ENCODE measurements around the gene CMAS.
A peak's percentile ranks its signal among the peaks of the same experiment; 100 is the strongest.

The CMAS gene

DNA sequence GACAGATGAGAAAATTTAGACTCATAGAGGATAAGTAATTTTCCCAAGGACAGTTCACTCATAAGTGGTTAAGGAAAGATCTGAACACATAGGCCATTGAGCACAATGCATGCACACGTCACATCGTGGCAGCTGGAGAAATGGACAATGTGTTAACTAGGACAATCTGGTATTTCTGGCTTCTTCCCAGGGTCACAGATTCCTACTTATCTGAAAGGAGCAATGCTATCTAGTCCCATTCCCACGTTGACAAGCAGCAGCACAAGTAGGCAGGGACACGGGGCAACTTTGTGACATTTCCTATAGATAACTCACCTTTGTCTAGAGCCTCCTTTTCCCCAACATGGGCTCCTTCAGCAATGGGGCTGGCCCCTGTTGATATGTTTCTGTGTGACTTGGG, 6.7 kb upstream of the CMAS start:
- TF ChIP-seq, protein P1, sequence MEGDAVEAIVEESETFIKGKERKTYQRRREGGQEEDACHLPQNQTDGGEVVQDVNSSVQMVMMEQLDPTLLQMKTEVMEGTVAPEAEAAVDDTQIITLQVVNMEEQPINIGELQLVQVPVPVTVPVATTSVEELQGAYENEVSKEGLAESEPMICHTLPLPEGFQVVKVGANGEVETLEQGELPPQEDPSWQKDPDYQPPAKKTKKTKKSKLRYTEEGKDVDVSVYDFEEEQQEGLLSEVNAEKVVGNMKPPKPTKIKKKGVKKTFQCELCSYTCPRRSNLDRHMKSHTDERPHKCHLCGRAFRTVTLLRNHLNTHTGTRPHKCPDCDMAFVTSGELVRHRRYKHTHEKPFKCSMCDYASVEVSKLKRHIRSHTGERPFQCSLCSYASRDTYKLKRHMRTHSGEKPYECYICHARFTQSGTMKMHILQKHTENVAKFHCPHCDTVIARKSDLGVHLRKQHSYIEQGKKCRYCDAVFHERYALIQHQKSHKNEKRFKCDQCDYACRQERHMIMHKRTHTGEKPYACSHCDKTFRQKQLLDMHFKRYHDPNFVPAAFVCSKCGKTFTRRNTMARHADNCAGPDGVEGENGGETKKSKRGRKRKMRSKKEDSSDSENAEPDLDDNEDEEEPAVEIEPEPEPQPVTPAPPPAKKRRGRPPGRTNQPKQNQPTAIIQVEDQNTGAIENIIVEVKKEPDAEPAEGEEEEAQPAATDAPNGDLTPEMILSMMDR (IDR thresholded peaks at IDR 0.05), result no peak
- H3K27me3 ChIP-seq, result no peaks in the 10 kb centered on the region
- H3K4me3 ChIP-seq (ENCODE audit: low read depth in 1 of 2, low read length in 1 of 2), result no peak overlapping the region
- H3K4me1 ChIP-seq (ENCODE audit: control insufficient read depth in 1 of 2, insufficient read depth in 1 of 2, low read depth in 1 of 2, low read length in 1 of 2), result no peaks in the 10 kb centered on the region
- no peaks in the 10 kb centered on the region for H3K36me3 ChIP-seq
- H3K27ac ChIP-seq, result no peak overlapping the region
- H3K9me3 ChIP-seq, result no peaks in the 10 kb centered on the region

DNA sequence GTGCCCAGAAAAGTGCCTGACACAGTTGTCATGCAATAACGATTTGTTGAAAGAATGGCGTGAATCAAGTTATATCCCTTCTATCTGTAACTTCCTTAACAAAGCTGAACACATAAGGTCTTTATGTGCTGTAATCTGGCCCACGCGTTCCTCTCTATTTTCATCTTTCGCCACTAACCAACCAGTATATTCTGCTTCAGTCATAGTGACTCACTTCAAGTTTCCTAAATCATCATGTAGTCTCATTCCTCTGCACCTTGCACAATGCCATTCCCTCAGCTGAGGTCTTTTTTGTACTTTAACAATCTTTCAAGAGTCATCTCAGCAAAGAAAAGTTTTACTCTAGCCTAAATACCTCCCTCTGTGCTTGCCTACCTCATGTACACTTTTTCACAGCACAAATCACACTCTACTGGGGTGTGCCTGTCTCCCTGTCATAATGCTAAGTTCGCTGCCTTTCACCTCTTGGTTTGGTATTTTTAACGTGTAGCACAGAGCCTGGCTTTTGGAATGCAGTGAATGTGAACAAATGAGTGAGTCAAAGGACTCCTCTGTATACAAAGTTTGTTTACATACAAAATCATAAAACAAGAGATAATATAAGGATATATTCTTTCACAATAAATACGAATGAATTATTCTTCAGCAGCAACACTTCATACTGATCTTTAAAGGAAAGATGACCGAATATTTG, 2.9 kb upstream of the CMAS start:
- TF ChIP-seq, protein P1 (IDR thresholded peaks at IDR 0.05), result no peak
- H3K36me3 ChIP-seq, result no peaks in the 10 kb centered on the region
- no peaks in the 10 kb centered on the region for H3K27me3 ChIP-seq
- no peaks in the 10 kb centered on the region for H3K9me3 ChIP-seq
- no peak overlapping the region for H3K27ac ChIP-seq
- peaks cover 5 to 6% of the 10 kb centered on the region in 2 experiments for H3K4me1 ChIP-seq (ENCODE audit: control insufficient read depth in 1 of 2, insufficient read depth in 1 of 2, low read depth in 1 of 2, low read length in 1 of 2)
- no peak overlapping the region for H3K4me3 ChIP-seq (ENCODE audit: low read depth in 1 of 2, low read length in 1 of 2)

DNA sequence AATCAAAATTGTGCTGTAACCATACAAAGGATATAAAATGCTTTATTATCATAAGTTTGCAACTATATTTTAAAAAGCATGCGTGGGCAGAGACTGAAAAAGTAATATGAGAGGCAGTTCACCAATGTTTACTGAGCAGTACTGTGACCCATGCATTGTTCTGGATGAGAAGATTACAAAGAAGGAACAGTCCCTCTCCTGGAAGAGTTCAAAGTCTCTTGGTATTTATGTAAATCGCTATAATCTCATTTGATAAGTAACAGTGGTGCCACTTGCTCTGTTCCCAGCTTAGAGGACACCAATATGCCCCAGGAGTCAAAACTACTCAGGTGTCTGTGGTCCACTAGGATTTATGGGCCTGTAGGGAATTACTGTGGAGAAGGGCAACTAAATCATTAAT, 2.1 kb upstream of the CMAS start:
- Histone ChIP-seq H3K4me3 (ENCODE audit: low read depth in 1 of 2, low read length in 1 of 2) (no peak overlapping the region), H3K4me1 (ENCODE audit: control insufficient read depth in 1 of 2, insufficient read depth in 1 of 2, low read depth in 1 of 2, low read length in 1 of 2) (peaks cover 5 to 6% of the 10 kb centered on the region in 2 experiments), H3K9me3 (no peaks in the 10 kb centered on the region), H3K36me3 (no peaks in the 10 kb centered on the region), H3K27ac (no peak overlapping the region), H3K27me3 (no peaks in the 10 kb centered on the region)
- TF ChIP-seq, protein P1 (IDR thresholded peaks at IDR 0.05), result no peak

DNA sequence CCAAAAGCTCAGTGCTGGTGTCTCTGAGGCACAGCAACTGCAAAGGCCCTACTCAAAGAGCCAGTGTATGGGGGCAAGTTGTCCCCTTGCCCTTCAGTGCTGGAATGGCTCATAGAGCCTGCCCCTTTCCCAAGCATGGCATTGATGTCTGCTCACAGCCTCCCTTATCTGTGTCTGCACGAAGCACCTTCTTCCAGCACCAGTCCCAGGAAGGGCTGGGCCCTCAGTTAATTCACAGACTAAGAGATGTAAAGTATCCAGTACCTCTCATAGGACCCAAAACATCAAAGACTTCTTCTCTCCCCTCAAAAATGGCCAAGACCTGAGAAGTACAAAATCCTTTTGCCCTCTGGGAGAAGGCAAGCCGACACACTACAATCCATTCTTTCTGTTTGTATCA, 1.6 kb upstream of the CMAS start:
- H3K4me1 ChIP-seq (ENCODE audit: control insufficient read depth in 1 of 2, insufficient read depth in 1 of 2, low read depth in 1 of 2, low read length in 1 of 2), result peaks cover 5 to 6% of the 10 kb centered on the region in 2 experiments
- H3K27me3 ChIP-seq, result no peaks in the 10 kb centered on the region
- H3K27ac ChIP-seq, result no peak overlapping the region
- TF ChIP-seq, protein P1 (IDR thresholded peaks at IDR 0.05), result no peak
- no peaks in the 10 kb centered on the region for H3K9me3 ChIP-seq
- no peaks in the 10 kb centered on the region for H3K36me3 ChIP-seq
- no peak overlapping the region for H3K4me3 ChIP-seq (ENCODE audit: low read depth in 1 of 2, low read length in 1 of 2)

DNA sequence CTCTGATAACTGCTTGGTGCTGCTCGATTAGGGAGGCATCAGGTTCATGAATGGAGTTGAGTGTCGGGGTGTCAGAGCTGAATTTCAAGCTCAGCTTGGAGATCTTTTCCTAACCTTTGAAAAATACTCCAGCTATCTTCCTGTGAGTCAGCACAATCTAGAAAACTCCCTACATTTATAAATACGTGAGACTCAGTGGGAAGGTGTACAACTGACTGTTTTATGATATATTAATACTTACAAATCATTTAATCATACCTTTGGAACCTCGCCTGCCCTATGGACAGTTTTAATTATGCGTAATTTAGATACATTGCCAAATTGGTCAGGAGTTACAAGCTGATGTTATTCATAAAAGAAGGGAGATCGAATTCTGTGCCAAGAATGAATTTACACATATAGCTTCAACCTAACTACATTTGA, 961 bp downstream of the CMAS start:
- Histone ChIP-seq H3K9me3 (no peaks in the 10 kb centered on the region), H3K27me3 (no peaks in the 10 kb centered on the region), H3K27ac (no peak overlapping the region), H3K4me1 (ENCODE audit: control insufficient read depth in 1 of 2, insufficient read depth in 1 of 2, low read depth in 1 of 2, low read length in 1 of 2) (peaks cover 5 to 6% of the 10 kb centered on the region in 2 experiments), H3K36me3 (no peaks in the 10 kb centered on the region), H3K4me3 (ENCODE audit: low read depth in 1 of 2, low read length in 1 of 2) (peak overlapping the region; percentile 72 to 79)
- TF ChIP-seq, protein P1 (IDR thresholded peaks at IDR 0.05), result no peak
